HepG2 (cell line): ENCODE data around the gene YIPF4. TPM values are rescaled to one million over a fixed set of nuclear protein-coding genes. Genes with fewer than 3 reads are reported as not detected.

Source experiments
- HNF4A ChIP-seq: sonication (generic); formaldehyde crosslinking; IDR thresholded peaks from 2 replicates; pipeline ENCODE4 v1.4.0; 2020; ENCODE audit warnings: missing genetic modification reagents
- MAFG ChIP-seq: sonication (generic); formaldehyde crosslinking; IDR thresholded peaks from 2 replicates; pipeline ENCODE4 v1.5.1; 2020; ENCODE audit warnings: mild to moderate bottlenecking, missing genetic modification reagents
- NFAT5 ChIP-seq: sonication (generic); formaldehyde crosslinking; IDR thresholded peaks from 2 replicates; pipeline ENCODE4 v1.4.0; 2020; ENCODE audit warnings: missing genetic modification reagents
- PAF1 ChIP-seq: IDR thresholded peaks from 2 replicates; pipeline ENCODE4 v1.6.1; 2016; ENCODE audit warnings: missing genetic modification reagents, missing compliant biosample characterization
- PAXIP1 ChIP-seq: sonication (generic); formaldehyde crosslinking; conservative IDR thresholded peaks from 2 replicates; pipeline ENCODE4 v1.4.0; 2020; ENCODE audit warnings: mild to moderate bottlenecking, missing genetic modification reagents, moderate library complexity
- RNF2 ChIP-seq: fragments of 450-650 bp; conservative IDR thresholded peaks from 2 replicates; pipeline ENCODE4 v1.6.1; 2016; ENCODE audit warnings: low read depth
- SATB2 ChIP-seq: sonication (generic); formaldehyde crosslinking; IDR thresholded peaks from 2 replicates; pipeline ENCODE4 v1.5.0; 2020; ENCODE audit warnings: missing genetic modification reagents
- SIX1 ChIP-seq: sonication (generic); formaldehyde crosslinking; IDR thresholded peaks from 2 replicates; pipeline ENCODE4 v1.4.0; 2020; ENCODE audit warnings: missing genetic modification reagents, borderline replicate concordance
- SMC3 ChIP-seq: IDR thresholded peaks from 2 replicates; pipeline ENCODE4 v1.6.1; 2011; ENCODE audit warnings: low read length, improper control_type of control experiment
- SSRP1 ChIP-seq: IDR thresholded peaks from 2 replicates; pipeline ENCODE4 v1.6.1; 2016; ENCODE audit warnings: control low read depth
- XRCC5 ChIP-seq: fragments of 200-400 bp; formaldehyde crosslinking; optimal IDR thresholded peaks from 2 replicates; pipeline ENCODE3; 2017; ENCODE audit warnings: mild to moderate bottlenecking, low read length
- ZFAT ChIP-seq: sonication (generic); formaldehyde crosslinking; conservative IDR thresholded peaks from 2 replicates; pipeline ENCODE4 v1.8.1; 2023; ENCODE audit warnings: missing genetic modification reagents, inconsistent platforms
- ZFP82 ChIP-seq: sonication (generic); formaldehyde crosslinking; IDR thresholded peaks from 2 replicates; pipeline ENCODE4 v1.5.1; 2020; ENCODE audit warnings: mild to moderate bottlenecking, missing genetic modification reagents, borderline replicate concordance
- ZNF784 ChIP-seq: sonication (generic); formaldehyde crosslinking; IDR thresholded peaks from 2 replicates; pipeline ENCODE4 v1.5.1; 2020; ENCODE audit warnings: missing genetic modification reagents, mild to moderate bottlenecking, borderline replicate concordance
- polyA plus RNA-seq, 8 experiments: library from polyadenylated mRNA; depleted of rRNA in 3 of 8; stranded (reverse) in 7 of 8; unstranded in 1 of 8; fragments of >200 nt; fragmentation: Illumina TruSeq in 4 of 8; extraction: Trizol in 4 of 8; gene quantifications; 2 replicates each; pipeline versions ENCODE4 v1.2.1 to v1.2.3, GENCODE V29; 2011 to 2016; ENCODE audit warnings: low read depth in 4 of 8, missing spikeins in 1 of 8, mixed read lengths in 1 of 8; ENCODE audit not compliant: insufficient read depth in 1 of 8
- total RNA-seq, 5 experiments: library from RNA; depleted of rRNA; stranded (reverse); fragments of >200 nt; fragmentation: Illumina TruSeq; extraction: Trizol; gene quantifications; 2 replicates each; pipeline ENCODE4 v1.2.3, GENCODE V29; 2016; ENCODE audit warnings: low read depth in 1 of 5

The YIPF4 gene
- total and polyA plus RNA-seq, 2 of the 13 experiments (the other 11 are each of a cell fraction or from before 2014, with no cell fraction given): 19.0 to 43.9 TPM

- TF ChIP-seq ZFAT (CRISPR knock-in tag) (no peak), SIX1 (CRISPR knock-in tag) (0 out of 2 replicates have a peak, but pooled peaks have one; percentile 29), PAXIP1 (peak; percentile 85), RNF2 (no peak), SSRP1 (CRISPR knock-in tag) (no peak), SATB2 (CRISPR knock-in tag) (no peak), ZNF784 (CRISPR knock-in tag) (no peak), SMC3 (no peak), MAFG (CRISPR knock-in tag) (no peak), NFAT5 (CRISPR knock-in tag) (no peak), XRCC5 (no peak), ZFP82 (no peak), PAF1 (CRISPR knock-in tag) (no peak), HNF4A (CRISPR knock-in tag) (peak; percentile 34; the same call in 1 of the 2 replicates)
Observed at GRCh38 chr2:32289165-32289999, 11.7 kb downstream of the YIPF4 start (continued).
